ENCODE measurements around the gene PRODH.

Gene PRODH

GRCh38 chr22:18935889-18936529 lies at the start of gene PRODH:
Gene PRODH (minus strand): TSS chr22:18936293. CDS start chr22:18936287, 6 bp downstream.
- Histone ChIP-seq H3K4me3 (ENCODE audit: low read length in 2 of 2) (no peak within 1 kb of the TSS), H3K9me3 (ENCODE audit: control insufficient read depth in 2 of 2, low read length in 2 of 2) (no peaks in the 10 kb centered on the region), H3K27ac (ENCODE audit: low read depth in 2 of 2, low read length in 2 of 2) (no peak within 1 kb of the TSS), H3K36me3 (ENCODE audit: control insufficient read depth in 2 of 2, insufficient read depth in 2 of 2, low read length in 2 of 2) (no peaks in the 10 kb centered on the region), H3K27me3 (ENCODE audit: control insufficient read depth in 2 of 2, insufficient read depth in 2 of 2, low read length in 2 of 2) (no peaks in the 10 kb centered on the region), H3K4me1 (ENCODE audit: control insufficient read depth in 2 of 2, insufficient read depth in 2 of 2, low read length in 2 of 2) (no peaks in the 10 kb centered on the region), H3K9ac (ENCODE audit: low read depth in 1 of 2, low read length in 2 of 2) (no peak within 1 kb of the TSS)

- Histone ChIP-seq H3K36me3 (ENCODE audit: control insufficient read depth in 2 of 2, insufficient read depth in 2 of 2, low read length in 2 of 2) (no peaks in the 10 kb centered on the region), H3K27ac (ENCODE audit: low read depth in 2 of 2, low read length in 2 of 2) (no peak overlapping the region), H3K4me1 (ENCODE audit: control insufficient read depth in 2 of 2, insufficient read depth in 2 of 2, low read length in 2 of 2) (no peaks in the 10 kb centered on the region), H3K4me3 (ENCODE audit: low read length in 2 of 2) (no peak overlapping the region), H3K9ac (ENCODE audit: low read depth in 1 of 2, low read length in 2 of 2) (no peak overlapping the region), H3K9me3 (ENCODE audit: control insufficient read depth in 2 of 2, low read length in 2 of 2) (no peaks in the 10 kb centered on the region), H3K27me3 (ENCODE audit: control insufficient read depth in 2 of 2, insufficient read depth in 2 of 2, low read length in 2 of 2) (no peaks in the 10 kb centered on the region)
Measured at GRCh38 chr22:18985780-18986179, 49.7 kb upstream of the PRODH start.

GRCh38 chr22:18984564-18984963 lies 48.5 kb upstream of the PRODH start:
- no peak overlapping the region for H3K27ac ChIP-seq (ENCODE audit: low read depth in 2 of 2, low read length in 2 of 2)
- no peaks in the 10 kb centered on the region for H3K27me3 ChIP-seq (ENCODE audit: control insufficient read depth in 2 of 2, insufficient read depth in 2 of 2, low read length in 2 of 2)
- H3K4me3 ChIP-seq (ENCODE audit: low read length in 2 of 2): no peak overlapping the region

GRCh38 chr22:18983120-18983651 lies 47.1 kb upstream of the PRODH start:
- Histone ChIP-seq H3K4me1 (ENCODE audit: control insufficient read depth in 2 of 2, insufficient read depth in 2 of 2, low read length in 2 of 2) (no peaks in the 10 kb centered on the region), H3K27me3 (ENCODE audit: control insufficient read depth in 2 of 2, insufficient read depth in 2 of 2, low read length in 2 of 2) (no peaks in the 10 kb centered on the region), H3K36me3 (ENCODE audit: control insufficient read depth in 2 of 2, insufficient read depth in 2 of 2, low read length in 2 of 2) (no peaks in the 10 kb centered on the region), H3K4me3 (ENCODE audit: low read length in 2 of 2) (no peak overlapping the region), H3K27ac (ENCODE audit: low read depth in 2 of 2, low read length in 2 of 2) (no peak overlapping the region), H3K9me3 (ENCODE audit: control insufficient read depth in 2 of 2, low read length in 2 of 2) (no peaks in the 10 kb centered on the region), H3K9ac (ENCODE audit: low read depth in 1 of 2, low read length in 2 of 2) (no peak overlapping the region)

More at GRCh38 chr22:18984564-18984963, 48.5 kb upstream of the PRODH start:
- no peak overlapping the region for H3K9ac ChIP-seq (ENCODE audit: low read depth in 1 of 2, low read length in 2 of 2)
- no peaks in the 10 kb centered on the region for H3K36me3 ChIP-seq (ENCODE audit: control insufficient read depth in 2 of 2, insufficient read depth in 2 of 2, low read length in 2 of 2)
- H3K4me1 ChIP-seq (ENCODE audit: control insufficient read depth in 2 of 2, insufficient read depth in 2 of 2, low read length in 2 of 2): no peaks in the 10 kb centered on the region
- H3K9me3 ChIP-seq (ENCODE audit: control insufficient read depth in 2 of 2, low read length in 2 of 2): no peaks in the 10 kb centered on the region

- H3K4me3 ChIP-seq (ENCODE audit: low read length in 2 of 2): no peak overlapping the region
- H3K27ac ChIP-seq (ENCODE audit: low read depth in 2 of 2, low read length in 2 of 2): no peak overlapping the region
- H3K9me3 ChIP-seq (ENCODE audit: control insufficient read depth in 2 of 2, low read length in 2 of 2): no peaks in the 10 kb centered on the region
- no peaks in the 10 kb centered on the region for H3K4me1 ChIP-seq (ENCODE audit: control insufficient read depth in 2 of 2, insufficient read depth in 2 of 2, low read length in 2 of 2)
- H3K36me3 ChIP-seq (ENCODE audit: control insufficient read depth in 2 of 2, insufficient read depth in 2 of 2, low read length in 2 of 2): no peaks in the 10 kb centered on the region
- H3K9ac ChIP-seq (ENCODE audit: low read depth in 1 of 2, low read length in 2 of 2): no peak overlapping the region
- H3K27me3 ChIP-seq (ENCODE audit: control insufficient read depth in 2 of 2, insufficient read depth in 2 of 2, low read length in 2 of 2): no peaks in the 10 kb centered on the region
Measured at GRCh38 chr22:18980829-18981228, 44.7 kb upstream of the PRODH start.

- Histone ChIP-seq H3K9me3 (ENCODE audit: control insufficient read depth in 2 of 2, low read length in 2 of 2) (no peaks in the 10 kb centered on the region), H3K4me3 (ENCODE audit: low read length in 2 of 2) (no peak overlapping the region), H3K9ac (ENCODE audit: low read depth in 1 of 2, low read length in 2 of 2) (no peak overlapping the region), H3K27ac (ENCODE audit: low read depth in 2 of 2, low read length in 2 of 2) (no peak overlapping the region), H3K27me3 (ENCODE audit: control insufficient read depth in 2 of 2, insufficient read depth in 2 of 2, low read length in 2 of 2) (no peaks in the 10 kb centered on the region), H3K36me3 (ENCODE audit: control insufficient read depth in 2 of 2, insufficient read depth in 2 of 2, low read length in 2 of 2) (no peaks in the 10 kb centered on the region), H3K4me1 (ENCODE audit: control insufficient read depth in 2 of 2, insufficient read depth in 2 of 2, low read length in 2 of 2) (no peaks in the 10 kb centered on the region)
Measured at GRCh38 chr22:18979957-18980356, 43.9 kb upstream of the PRODH start.

GRCh38 chr22:18978506-18978905 lies 42.4 kb upstream of the PRODH start:
- H3K9me3 ChIP-seq (ENCODE audit: control insufficient read depth in 2 of 2, low read length in 2 of 2): no peaks in the 10 kb centered on the region
- H3K9ac ChIP-seq (ENCODE audit: low read depth in 1 of 2, low read length in 2 of 2): no peak overlapping the region
- H3K36me3 ChIP-seq (ENCODE audit: control insufficient read depth in 2 of 2, insufficient read depth in 2 of 2, low read length in 2 of 2): no peaks in the 10 kb centered on the region
- H3K4me1 ChIP-seq (ENCODE audit: control insufficient read depth in 2 of 2, insufficient read depth in 2 of 2, low read length in 2 of 2): no peaks in the 10 kb centered on the region
- H3K4me3 ChIP-seq (ENCODE audit: low read length in 2 of 2): no peak overlapping the region
- H3K27ac ChIP-seq (ENCODE audit: low read depth in 2 of 2, low read length in 2 of 2): no peak overlapping the region
- no peaks in the 10 kb centered on the region for H3K27me3 ChIP-seq (ENCODE audit: control insufficient read depth in 2 of 2, insufficient read depth in 2 of 2, low read length in 2 of 2)

- Histone ChIP-seq H3K27me3 (ENCODE audit: control insufficient read depth in 2 of 2, insufficient read depth in 2 of 2, low read length in 2 of 2) (no peaks in the 10 kb centered on the region), H3K9ac (ENCODE audit: low read depth in 1 of 2, low read length in 2 of 2) (no peak overlapping the region), H3K4me1 (ENCODE audit: control insufficient read depth in 2 of 2, insufficient read depth in 2 of 2, low read length in 2 of 2) (no peaks in the 10 kb centered on the region), H3K27ac (ENCODE audit: low read depth in 2 of 2, low read length in 2 of 2) (no peak overlapping the region), H3K36me3 (ENCODE audit: control insufficient read depth in 2 of 2, insufficient read depth in 2 of 2, low read length in 2 of 2) (no peaks in the 10 kb centered on the region), H3K9me3 (ENCODE audit: control insufficient read depth in 2 of 2, low read length in 2 of 2) (no peaks in the 10 kb centered on the region), H3K4me3 (ENCODE audit: low read length in 2 of 2) (no peak overlapping the region)
Measured at GRCh38 chr22:18977824-18978425, 41.8 kb upstream of the PRODH start.

- peaks cover 0 to 2% of the 10 kb centered on the region in 2 donors for H3K27me3 ChIP-seq (ENCODE audit: control insufficient read depth in 2 of 2, insufficient read depth in 2 of 2, low read length in 2 of 2)
- H3K27ac ChIP-seq (ENCODE audit: low read depth in 2 of 2, low read length in 2 of 2): no peak overlapping the region
- H3K9me3 ChIP-seq (ENCODE audit: control insufficient read depth in 2 of 2, low read length in 2 of 2): no peaks in the 10 kb centered on the region
- H3K4me3 ChIP-seq (ENCODE audit: low read length in 2 of 2): no peak overlapping the region
- H3K36me3 ChIP-seq (ENCODE audit: control insufficient read depth in 2 of 2, insufficient read depth in 2 of 2, low read length in 2 of 2): no peaks in the 10 kb centered on the region
- no peak overlapping the region for H3K9ac ChIP-seq (ENCODE audit: low read depth in 1 of 2, low read length in 2 of 2)
- no peaks in the 10 kb centered on the region for H3K4me1 ChIP-seq (ENCODE audit: control insufficient read depth in 2 of 2, insufficient read depth in 2 of 2, low read length in 2 of 2)
Measured at GRCh38 chr22:18976197-18976751, 40.2 kb upstream of the PRODH start.

- H3K4me3 ChIP-seq (ENCODE audit: low read length in 2 of 2): no peak overlapping the region
- H3K4me1 ChIP-seq (ENCODE audit: control insufficient read depth in 2 of 2, insufficient read depth in 2 of 2, low read length in 2 of 2): no peaks in the 10 kb centered on the region
- no peak overlapping the region for H3K27ac ChIP-seq (ENCODE audit: low read depth in 2 of 2, low read length in 2 of 2)
- H3K36me3 ChIP-seq (ENCODE audit: control insufficient read depth in 2 of 2, insufficient read depth in 2 of 2, low read length in 2 of 2): no peaks in the 10 kb centered on the region
- H3K9me3 ChIP-seq (ENCODE audit: control insufficient read depth in 2 of 2, low read length in 2 of 2): no peaks in the 10 kb centered on the region
- H3K27me3 ChIP-seq (ENCODE audit: control insufficient read depth in 2 of 2, insufficient read depth in 2 of 2, low read length in 2 of 2): peaks cover 0 to 3% of the 10 kb centered on the region in 2 donors
- H3K9ac ChIP-seq (ENCODE audit: low read depth in 1 of 2, low read length in 2 of 2): no peak overlapping the region
Measured at GRCh38 chr22:18975434-18976196, 39.5 kb upstream of the PRODH start.

All from mucosa of rectum (tissue), 2 donors.